Neural progenitor cell (in vitro differentiated cells): ENCODE results near the gene NUTF2.

ENCODE experiments used
- CTCF ChIP-seq: fragments of 200-600 bp; sonication (generic); IDR thresholded peaks from 2 replicates; pipeline ENCODE4 v1.5.1; 2017; ENCODE audit warnings: antibody characterized with exemption, mild to moderate bottlenecking
- EZH2 ChIP-seq: fragments of 200-600 bp; sonication (generic); IDR thresholded peaks from 2 replicates; pipeline ENCODE4 v1.6.1; 2017; ENCODE audit warnings: antibody characterized with exemption, mild to moderate bottlenecking, moderate library complexity

GRCh38 chr16:67897231-67897630, 50.5 kb downstream of the NUTF2 start:
- no peak for TF ChIP-seq CTCF
- TF ChIP-seq EZH2, result no peak
